RWPE1 (cell line): ENCODE data around the gene CCT3.
A peak's percentile ranks its signal among the peaks of the same experiment; 100 is the strongest.

Source experiments
- CTCF ChIA-PET: fragments of 350-600 bp; sonication (Branson Sonifier 250); formaldehyde crosslinking; extraction: SDS; loops from one replicate; lab custom pipeline; 2021; lab: Yijun Ruan, JAX
- POLR2A ChIA-PET: fragments of 400-600 bp; formaldehyde crosslinking; extraction: SDS; loops from one replicate; lab custom pipeline; 2020; ENCODE audit warnings: antibody characterized with exemption; ENCODE audit not compliant: low non-redundant PET; lab: Yijun Ruan, JAX
- DNase-seq: peaks from one replicate; pipeline ENCODE4 v3.0.0; 2012; ENCODE audit warnings: low spot score
- H3K27ac ChIP-seq: fragments of 450-650 bp; 2 replicates; pipeline ENCODE4 v1.5.1; 2017
- CTCF ChIP-seq: fragments of 450-650 bp; conservative IDR thresholded peaks from 2 replicates; pipeline ENCODE4 v1.5.1; 2017; ENCODE audit warnings: low read depth, mild to moderate bottlenecking

Gene CCT3

GRCh38 chr1:156310962-156311361 is 27.1 kb downstream of the CCT3 start:
- ChIA-PET CTCF (no interaction called here), POLR2A (interaction anchor here (0.7 kb wide), 1 partner anchor 8 kb away, joined by 3 read pairs; no protein-coding TSS in a partner anchor)
- TF ChIP-seq CTCF: no peak

DNA sequence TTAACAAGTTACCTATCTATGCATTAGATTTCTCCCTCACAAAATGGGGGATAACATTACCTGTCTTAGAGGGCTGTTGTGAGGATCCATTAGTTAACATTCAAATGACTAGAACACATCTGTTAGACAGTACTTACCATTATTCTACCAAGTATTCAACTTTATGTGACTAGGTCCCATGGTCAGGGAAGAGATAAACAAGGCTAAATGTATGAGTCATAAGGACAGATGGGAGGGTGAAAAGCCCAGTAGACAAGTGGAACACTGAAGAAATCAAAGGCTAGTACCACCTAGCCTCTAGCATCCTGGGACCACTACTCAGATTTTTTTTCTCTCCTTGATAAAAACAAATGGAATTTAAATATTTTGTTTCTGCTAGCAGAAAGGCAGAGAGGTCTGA is 30.0 kb downstream of the CCT3 start:
- CTCF ChIA-PET: no interaction called here
- no peak overlapping the region for H3K27ac ChIP-seq
- POLR2A ChIA-PET: no interaction called here
- DNase-seq: no peak
- TF ChIP-seq CTCF: no peak

More at GRCh38 chr1:156310962-156311361, 27.1 kb downstream of the CCT3 start:
- no peak for DNase-seq
- peak overlapping the region; percentile 75 for H3K27ac ChIP-seq

- H3K27ac ChIP-seq: peak overlapping the region; percentile 54
- DNase-seq: no peak
- TF ChIP-seq CTCF: no peak
- POLR2A ChIA-PET: no interaction called here
- CTCF ChIA-PET: interaction anchor here (0.6 kb wide), 1 partner anchor 44 kb away, joined by 4 read pairs; no protein-coding TSS in a partner anchor
Observed at GRCh38 chr1:156305215-156305614, 32.9 kb downstream of the CCT3 start.

DNA sequence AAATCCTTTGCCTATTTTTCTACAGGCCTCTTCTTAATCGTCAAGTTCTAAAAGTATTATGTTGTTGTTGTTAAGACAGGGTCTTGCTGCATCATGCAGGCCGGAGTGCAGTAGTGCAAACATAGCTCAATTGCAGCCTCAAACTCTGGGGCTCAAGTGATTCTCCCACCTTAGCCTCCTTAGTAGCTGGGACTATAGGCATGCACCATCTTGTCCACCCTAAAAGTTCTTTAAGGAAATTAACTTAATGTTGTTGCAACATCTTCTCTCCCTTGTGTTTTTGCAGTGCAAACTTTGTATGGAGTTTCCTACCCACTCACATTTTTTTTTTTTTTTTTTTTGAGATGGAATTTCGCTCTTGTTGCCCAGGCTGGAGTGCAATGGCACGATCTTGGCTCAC is 34.9 kb downstream of the CCT3 start:
- TF ChIP-seq CTCF: no peak
- ChIA-PET POLR2A (interaction anchor here (0.7 kb wide), 1 partner anchor 19 kb away, joined by 8 read pairs; no protein-coding TSS in a partner anchor), CTCF (interaction anchor here (0.6 kb wide), 1 partner anchor 28 kb away, joined by 3 read pairs; no protein-coding TSS in a partner anchor)
- H3K27ac ChIP-seq: peak overlapping the region; percentile 72
- no peak for DNase-seq

DNA sequence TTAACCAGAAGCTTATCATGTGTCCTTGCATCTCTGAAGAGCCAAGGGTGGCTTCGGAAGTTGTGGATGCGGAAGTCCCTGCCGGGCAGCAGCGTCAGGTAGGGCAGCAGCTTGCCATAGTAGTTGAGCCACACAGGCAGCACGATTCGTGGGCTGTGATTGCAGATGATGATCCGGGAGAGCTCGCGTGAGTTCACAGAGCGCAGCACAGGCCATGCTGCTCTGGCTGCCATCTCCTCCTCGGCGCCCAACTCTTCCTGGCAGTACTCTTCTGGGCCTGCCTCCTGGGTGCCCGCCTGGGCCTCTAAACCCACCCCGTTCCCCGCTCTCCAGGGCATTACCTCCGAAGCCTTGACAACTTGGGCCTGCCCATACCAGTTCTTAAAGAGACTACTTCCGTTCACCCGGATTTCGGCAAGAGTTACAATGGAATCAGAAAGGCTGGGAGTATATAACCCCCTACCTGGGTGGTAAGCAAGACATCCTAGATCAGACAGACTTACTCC is 39.2 kb downstream of the CCT3 start, which contains the start of gene VHLL:
VHLL (minus strand) TSS at position 456 of the 506 bp plus-strand sequence; CDS start at position 338, 118 bp downstream.
- CTCF ChIA-PET: interaction anchor here (1.2 kb wide), 1 partner anchor 74 kb away, joined by 5 read pairs; no protein-coding TSS in a partner anchor
- TF ChIP-seq CTCF: no peak
- H3K27ac ChIP-seq: peak within 1 kb of the TSS; percentile 4; the same call in 1 of the 2 replicates
- no peak for DNase-seq
- POLR2A ChIA-PET: no interaction called here

DNA sequence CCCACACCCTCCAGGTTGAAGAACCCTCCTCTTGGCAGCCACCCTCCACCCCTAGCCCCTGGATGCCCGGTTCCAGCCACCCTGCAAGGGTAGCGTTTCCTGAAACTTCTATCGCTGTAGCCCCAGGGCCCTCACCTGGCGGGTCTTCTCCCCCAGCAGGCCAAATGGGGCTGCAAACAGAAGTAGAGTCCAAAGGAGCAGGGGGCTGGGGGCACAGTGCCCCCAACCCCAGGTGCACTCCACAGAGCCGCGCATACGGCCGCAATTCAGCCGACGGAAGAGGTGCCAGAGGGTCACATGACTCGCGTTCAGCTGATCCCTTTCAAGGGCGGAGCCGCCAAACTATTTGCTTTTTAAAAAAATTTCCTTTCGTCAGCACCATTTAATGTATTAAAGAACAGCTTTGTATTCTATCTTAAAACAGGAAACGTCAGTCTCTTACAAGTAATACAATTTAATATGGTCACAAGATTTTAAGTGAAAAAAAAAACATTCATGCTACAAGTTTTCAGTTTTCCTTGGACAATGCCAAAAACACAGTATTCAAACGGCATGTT is 42.6 kb downstream of the CCT3 start, which contains the start of gene GLMP:
GLMP (minus strand) TSS at position 289 of the 557 bp plus-strand sequence; CDS start at position 255, 34 bp downstream.
- DNase-seq: peak; percentile 57
- no peak for TF ChIP-seq CTCF
- ChIA-PET POLR2A (no interaction called here), CTCF (interaction anchor here (0.6 to 0.7 kb wide), 2 partner anchors 9 to 11 kb away, joined by 3 to 7 read pairs; no protein-coding TSS in a partner anchor)
- H3K27ac ChIP-seq: peak within 1 kb of the TSS; percentile 52
